A673 (cell line): ENCODE measurements around the gene XYLT1. TPM values are rescaled to one million over a fixed set of nuclear protein-coding genes. Genes with fewer than 3 reads are reported as not detected.

Experiments
- BruUV-seq: library from RNA; stranded (reverse); fragments of 400-500 nt; replicated peaks from 2 replicates; lab custom pipeline; 2021; lab: Mats Ljungman, UMichigan
- CTCF ChIA-PET: fragments of 300-600 bp; sonication (Branson Sonifier 250); formaldehyde crosslinking; loops from one replicate; lab custom pipeline; 2022; ENCODE audit warnings: antibody characterized with exemption; lab: Charles Lee
- POLR2A ChIA-PET: fragments of 300-600 bp; sonication (Branson Sonifier 250); formaldehyde crosslinking; loops from one replicate; lab custom pipeline; 2022; ENCODE audit warnings: antibody characterized with exemption; ENCODE audit not compliant: low non-redundant PET; lab: Charles Lee
- DNase-seq: peaks from one replicate; pipeline ENCODE4 v3.0.0-alpha.2; 2015; ENCODE audit warnings: low spot score
- H3K27ac ChIP-seq: fragments of 200-600 bp; sonication (generic); 2 replicates; pipeline ENCODE4 v1.5.1; 2016; ENCODE audit warnings: mixed run types, low read depth, mild to moderate bottlenecking, mixed read lengths, antibody characterized with exemption, low read length; ENCODE audit not compliant: poor library complexity, severe bottlenecking
- H3K27me3 ChIP-seq: fragments of 200-600 bp; sonication (generic); replicated peaks from 2 replicates; pipeline ENCODE4 v1.6.1; 2017; ENCODE audit warnings: mixed run types, low read depth, mild to moderate bottlenecking, mixed read lengths, antibody characterized with exemption, low read length; ENCODE audit not compliant: insufficient read depth, poor library complexity
- H3K36me3 ChIP-seq: fragments of 200-600 bp; sonication (generic); 2 replicates; pipeline ENCODE4 v1.6.1; 2016; ENCODE audit warnings: mixed run types, mild to moderate bottlenecking, mixed read lengths, antibody characterized with exemption, low read length; ENCODE audit not compliant: insufficient read depth, poor library complexity, severe bottlenecking
- H3K4me1 ChIP-seq: fragments of 200-600 bp; sonication (generic); 2 replicates; pipeline ENCODE4 v1.6.1; 2017; ENCODE audit warnings: mixed run types, mild to moderate bottlenecking, mixed read lengths, antibody characterized with exemption, low read length; ENCODE audit not compliant: insufficient read depth, poor library complexity, severe bottlenecking
- H3K4me3 ChIP-seq: fragments of 200-600 bp; sonication (generic); 2 replicates; pipeline ENCODE4 v1.5.1; 2016; ENCODE audit warnings: low read depth, mixed run types, mild to moderate bottlenecking, mixed read lengths, low read length; ENCODE audit not compliant: poor library complexity, severe bottlenecking
- H3K9me3 ChIP-seq: fragments of 200-600 bp; sonication (generic); 2 replicates; pipeline ENCODE4 v1.6.1; 2016; ENCODE audit warnings: mixed run types, low read depth, mild to moderate bottlenecking, mixed read lengths, antibody characterized with exemption, low read length; ENCODE audit not compliant: poor library complexity, severe bottlenecking
- CTCF ChIP-seq: fragments of 300-800, 200-600 bp; sonication (generic); conservative IDR thresholded peaks from 2 replicates; pipeline ENCODE4 v1.5.1; 2017; ENCODE audit warnings: low read depth, mild to moderate bottlenecking, antibody characterized with exemption, low read length, moderate library complexity, mixed read lengths
- EZH2 ChIP-seq: fragments of 200-600 bp; sonication (generic); IDR thresholded peaks from 2 replicates; pipeline ENCODE4 v1.6.1; 2017; ENCODE audit warnings: borderline replicate concordance, low read depth, mild to moderate bottlenecking, mixed read lengths, antibody characterized with exemption, low read length; ENCODE audit not compliant: poor library complexity, severe bottlenecking
- intact Hi-C: fragments of 100-400 bp; cut with micrococcal nuclease; formaldehyde crosslinking; loops from one replicate; pipeline ENCODE4 v1.10.0; 2022; ENCODE audit not compliant: unreplicated experiment
- total RNA-seq: library from RNA; stranded (reverse); gene quantifications from 2 replicates; pipeline ENCODE4 v1.2.3, GENCODE V29; 2021

The XYLT1 gene
- total RNA-seq, 1 experiment from 2014 or later: 0.64 TPM

- POLR2A ChIA-PET: no interaction called here
- Histone ChIP-seq H3K9me3 (no peaks in the 10 kb centered on the region), H3K4me1 (no peaks in the 10 kb centered on the region), H3K27me3 (no peaks in the 10 kb centered on the region), H3K36me3 (no peaks in the 10 kb centered on the region), H3K27ac (no peak overlapping the region), H3K4me3 (no peak overlapping the region)
- CTCF ChIA-PET: no interaction called here
- no peak for DNase-seq
- intact Hi-C loops: no loop called here
- no TSS peak for BruUV-seq
- no peak for TF ChIP-seq CTCF
- no peak for TF ChIP-seq EZH2
Measured at GRCh38 chr16:17457513-17457912, 13.2 kb downstream of the XYLT1 start.

- intact Hi-C loops: no loop called here
- H3K27me3 ChIP-seq: no peaks in the 10 kb centered on the region
- no peak overlapping the region for H3K4me3 ChIP-seq
- no peak overlapping the region for H3K27ac ChIP-seq
- BruUV-seq: no TSS peak
- no peaks in the 10 kb centered on the region for H3K9me3 ChIP-seq
- no peak for DNase-seq
- TF ChIP-seq EZH2: no peak
- TF ChIP-seq CTCF: no peak
- POLR2A ChIA-PET: no interaction called here
- no peaks in the 10 kb centered on the region for H3K36me3 ChIP-seq
- CTCF ChIA-PET: no interaction called here
- no peaks in the 10 kb centered on the region for H3K4me1 ChIP-seq
Measured at GRCh38 chr16:17454162-17454730, 16.5 kb downstream of the XYLT1 start.

- Histone ChIP-seq H3K4me3 (no peak overlapping the region), H3K9me3 (no peaks in the 10 kb centered on the region), H3K4me1 (no peaks in the 10 kb centered on the region), H3K27ac (no peak overlapping the region), H3K27me3 (no peaks in the 10 kb centered on the region), H3K36me3 (no peaks in the 10 kb centered on the region)
- no peak for TF ChIP-seq CTCF
- no peak for TF ChIP-seq EZH2
- ChIA-PET POLR2A (no interaction called here), CTCF (no interaction called here)
- DNase-seq: no peak
- intact Hi-C loops: no loop called here
- no TSS peak for BruUV-seq
Measured at GRCh38 chr16:17453364-17454038, 17.3 kb downstream of the XYLT1 start.
